VCaP (cell line): ENCODE data around the gene SOX13.

Experiments
- H3K27ac ChIP-seq: fragments of 450-650 bp; 2 replicates; pipeline ENCODE4 v1.5.1; 2017
- CTCF ChIP-seq: fragments of 450-650 bp; conservative IDR thresholded peaks from 2 replicates; pipeline ENCODE4 v1.5.1; 2017; ENCODE audit warnings: mild to moderate bottlenecking, moderate library complexity

The SOX13 gene

GRCh38 chr1:204088596-204088995 is 15.7 kb downstream of the SOX13 start:
- peak overlapping the region; percentile 100 for H3K27ac ChIP-seq
- no peak for TF ChIP-seq CTCF

GRCh38 chr1:204089044-204089751 is 16.3 kb downstream of the SOX13 start:
- H3K27ac ChIP-seq, result peak overlapping the region; percentile 100
- no peak for TF ChIP-seq CTCF

- H3K27ac ChIP-seq, result peak overlapping the region; percentile 100
Measured at GRCh38 chr1:204090132-204090531, 17.2 kb downstream of the SOX13 start.

GRCh38 chr1:204091066-204091465 is 18.2 kb downstream of the SOX13 start:
- peak overlapping the region; percentile 100; the same call in 1 of the 2 replicates for H3K27ac ChIP-seq
- no peak for TF ChIP-seq CTCF

- TF ChIP-seq CTCF, result no peak
- peak overlapping the region; percentile 100; the same call in 1 of the 2 replicates for H3K27ac ChIP-seq
Measured at GRCh38 chr1:204091787-204092312, 18.9 kb downstream of the SOX13 start.

GRCh38 chr1:204092632-204093420 is 19.9 kb downstream of the SOX13 start:
- no peak for TF ChIP-seq CTCF
- peak overlapping the region; percentile 52 for H3K27ac ChIP-seq

- TF ChIP-seq CTCF, result no peak
- peak overlapping the region; percentile 52 for H3K27ac ChIP-seq
Measured at GRCh38 chr1:204093421-204093717, 20.5 kb downstream of the SOX13 start.

GRCh38 chr1:204093781-204094180 is 20.9 kb downstream of the SOX13 start:
- TF ChIP-seq CTCF, result no peak
- H3K27ac ChIP-seq, result peak overlapping the region; percentile 52
